GM18498 (cell line): ENCODE results near the gene KRTAP12-3.
"Not testable (repeated sequence)": the region's sequence is repeated elsewhere in the genome, so short reads cannot be mapped to it uniquely, and the experiment has no call there.

Experiments used
- ATAC-seq: cut with Tn5 transposase; IDR thresholded peaks from one replicate; pipeline ENCODE4 v1.9.1; 2021; ENCODE audit warnings: mild to moderate bottlenecking, moderate library complexity; ENCODE audit not compliant: unreplicated experiment

The KRTAP12-3 gene

GRCh38 chr21:44627181-44627822, 30.4 kb upstream of the KRTAP12-3 start:
- ATAC-seq = not testable (repeated sequence)

DNA sequence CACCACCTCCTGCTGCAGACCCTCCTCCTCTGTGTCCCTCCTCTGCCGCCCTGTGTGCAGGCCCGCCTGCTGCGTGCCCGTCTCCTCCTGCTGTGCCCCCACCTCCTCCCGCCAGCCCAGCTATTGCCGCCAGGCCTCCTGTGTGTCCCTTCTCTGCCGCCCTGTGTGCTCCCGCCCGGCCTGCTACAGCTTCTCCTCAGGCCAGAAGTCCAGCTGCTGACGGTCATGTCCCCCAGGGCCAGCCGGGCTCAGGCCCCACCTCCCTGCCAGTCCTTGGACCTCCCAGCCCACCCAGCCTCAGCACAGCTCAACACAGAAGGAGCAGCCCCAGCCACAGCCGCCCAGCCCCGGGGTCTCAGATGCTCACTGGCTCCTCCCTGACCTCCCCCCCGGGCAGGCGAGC, 29.9 kb upstream of the KRTAP12-3 start:
- not testable (repeated sequence) for ATAC-seq

DNA sequence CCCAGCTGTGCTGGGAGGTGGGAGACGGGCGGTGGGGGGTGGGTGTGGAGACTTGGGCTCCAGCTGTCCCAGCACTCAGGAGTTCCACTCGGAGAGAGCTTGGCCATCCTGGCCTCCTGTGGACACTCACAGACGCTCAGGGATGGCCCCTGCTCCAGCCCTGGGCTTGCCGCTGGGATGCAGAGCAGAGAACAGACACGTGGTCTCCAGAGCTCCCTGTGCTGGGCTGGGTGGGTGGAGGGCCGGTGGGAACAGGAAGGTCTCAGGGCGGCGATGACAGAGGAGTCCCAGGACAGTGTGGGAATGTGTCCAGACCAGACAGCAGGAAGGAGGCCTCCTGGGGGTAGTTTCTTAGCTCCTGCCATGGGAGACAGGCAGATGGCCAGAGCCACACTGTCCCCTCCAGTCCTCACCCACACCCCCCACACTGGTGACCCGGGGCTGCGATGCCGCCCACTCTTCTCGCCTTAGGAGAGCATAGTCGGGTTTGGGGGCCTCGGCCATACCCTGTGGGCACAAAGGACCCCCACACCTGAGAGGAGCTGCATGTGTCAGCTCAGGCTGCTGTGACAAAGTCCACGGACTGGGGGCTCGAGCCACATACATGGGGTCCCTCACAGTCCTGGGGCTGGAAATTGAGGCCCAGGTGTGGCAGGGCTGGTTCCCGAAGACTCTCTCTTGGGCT, 28.9 kb upstream of the KRTAP12-3 start:
- ATAC-seq = no peak

- ATAC-seq = no peak
Observed at GRCh38 chr21:44630440-44630839, 27.3 kb upstream of the KRTAP12-3 start.

GRCh38 chr21:44632067-44632466, 25.7 kb upstream of the KRTAP12-3 start:
- ATAC-seq = no peak

DNA sequence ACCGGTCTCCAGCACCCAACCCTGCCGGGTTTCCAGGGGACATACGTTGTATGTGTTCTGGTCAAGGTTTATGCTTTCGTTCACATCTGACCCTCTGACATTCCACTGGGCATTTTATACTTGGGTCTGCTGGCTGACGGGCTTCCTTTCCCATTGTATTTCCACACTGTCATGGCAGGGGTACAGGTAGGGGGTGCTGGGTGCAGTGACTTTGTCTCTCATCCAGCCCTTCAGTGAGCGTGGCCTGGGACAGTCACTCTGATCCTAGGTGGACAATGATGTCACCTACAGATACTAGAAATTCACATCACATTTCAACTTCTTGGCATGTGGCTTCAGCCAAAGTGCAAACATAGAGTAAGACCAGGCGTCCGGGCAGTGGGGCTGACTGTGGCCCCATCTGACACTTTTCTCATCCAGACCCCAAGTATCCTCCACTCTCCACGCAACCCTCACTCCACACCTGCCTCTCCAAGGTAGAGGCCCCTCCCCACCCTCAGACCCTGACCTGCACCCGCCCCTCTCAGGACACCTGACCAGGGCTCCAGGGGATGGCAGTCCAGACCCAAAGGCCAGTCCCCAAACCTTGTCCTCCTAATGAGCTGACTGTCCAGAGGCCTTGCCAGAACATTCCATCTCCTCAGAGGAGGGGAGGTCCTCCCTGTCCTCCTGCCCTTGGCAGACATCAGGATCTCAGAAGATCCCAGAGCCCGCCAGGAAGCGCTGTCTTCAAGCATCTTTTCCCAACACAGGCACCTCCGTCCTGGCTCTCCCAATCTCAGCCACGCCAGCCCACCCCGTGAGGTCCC, 21.3 kb upstream of the KRTAP12-3 start:
- no peak for ATAC-seq

- ATAC-seq = no peak
Observed at GRCh38 chr21:44637018-44637850, 20.5 kb upstream of the KRTAP12-3 start, which contains the start of gene KRTAP10-10. Gene KRTAP10-10, plus strand, starts transcription at chr21:44637356. Its CDS starts 62 bp downstream, at chr21:44637418.

DNA sequence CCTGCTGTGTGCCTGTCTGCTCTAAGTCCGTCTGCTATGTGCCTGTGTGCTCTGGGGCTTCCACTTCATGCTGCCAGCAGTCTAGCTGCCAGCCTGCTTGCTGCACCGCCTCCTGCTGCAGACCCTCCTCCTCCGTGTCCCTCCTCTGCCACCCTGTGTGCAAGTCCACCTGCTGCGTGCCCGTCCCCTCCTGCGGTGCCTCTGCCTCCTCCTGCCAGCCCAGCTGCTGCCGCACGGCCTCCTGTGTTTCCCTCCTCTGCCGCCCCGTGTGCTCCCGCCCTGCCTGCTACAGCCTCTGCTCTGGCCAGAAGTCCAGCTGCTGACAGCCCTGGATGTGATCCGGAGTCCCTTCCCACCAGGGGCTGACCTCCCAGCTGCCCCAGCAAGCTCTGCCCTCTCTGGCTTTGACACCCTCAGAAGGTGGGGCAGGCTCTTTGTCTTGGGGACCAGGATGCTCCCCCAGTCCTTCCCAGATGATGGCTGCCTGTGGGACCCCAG, 19.8 kb upstream of the KRTAP12-3 start:
- not testable (repeated sequence) for ATAC-seq

GRCh38 chr21:44638506-44639330, 19.0 kb upstream of the KRTAP12-3 start:
- ATAC-seq = not testable (repeated sequence)

DNA sequence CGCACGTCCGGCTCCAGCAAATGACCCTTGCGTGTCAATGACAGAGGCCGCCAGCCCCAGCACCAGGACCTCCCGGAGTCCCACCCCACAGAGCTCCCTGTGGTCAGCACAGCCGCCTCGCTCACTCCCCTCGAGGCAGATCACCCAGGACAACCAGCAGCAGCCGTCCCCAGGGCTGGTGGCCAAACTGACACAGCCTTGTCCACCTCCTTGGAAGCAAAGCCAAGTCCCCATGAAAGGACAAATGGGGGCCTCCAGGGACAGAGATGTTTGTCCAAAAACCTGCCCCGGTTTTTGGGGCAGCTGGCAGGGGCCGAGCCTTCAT, 18.4 kb upstream of the KRTAP12-3 start:
- no peak for ATAC-seq

- ATAC-seq = no peak
Observed at GRCh38 chr21:44640761-44641160, 17.0 kb upstream of the KRTAP12-3 start.

DNA sequence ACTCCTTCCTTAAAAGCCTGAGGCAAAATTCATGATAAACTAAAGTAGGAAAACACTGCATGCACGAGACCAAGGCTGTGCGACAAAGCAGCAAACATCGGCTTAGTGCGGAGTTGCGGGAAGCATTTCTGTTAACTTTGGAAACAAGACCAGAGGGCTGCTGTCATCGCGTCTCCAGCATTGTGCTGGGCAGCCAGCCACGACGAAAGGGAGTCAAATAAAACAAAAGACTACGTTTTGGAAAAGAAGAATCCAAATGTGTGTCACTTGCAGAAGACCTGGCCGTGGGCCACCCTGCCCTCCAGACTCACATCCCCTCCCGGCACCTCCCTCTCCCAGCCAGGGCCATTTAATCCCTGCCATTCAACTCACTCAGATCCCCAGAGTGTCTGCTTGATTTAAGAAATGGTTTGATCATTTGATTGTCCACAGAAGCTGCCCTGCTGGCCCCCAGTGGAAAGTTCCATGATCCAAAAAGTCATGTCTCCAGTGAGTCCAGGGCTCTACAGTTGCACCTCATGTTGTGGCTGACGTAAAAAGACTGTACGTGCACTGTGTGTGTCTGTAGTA, 13.9 kb upstream of the KRTAP12-3 start:
- no peak for ATAC-seq

DNA sequence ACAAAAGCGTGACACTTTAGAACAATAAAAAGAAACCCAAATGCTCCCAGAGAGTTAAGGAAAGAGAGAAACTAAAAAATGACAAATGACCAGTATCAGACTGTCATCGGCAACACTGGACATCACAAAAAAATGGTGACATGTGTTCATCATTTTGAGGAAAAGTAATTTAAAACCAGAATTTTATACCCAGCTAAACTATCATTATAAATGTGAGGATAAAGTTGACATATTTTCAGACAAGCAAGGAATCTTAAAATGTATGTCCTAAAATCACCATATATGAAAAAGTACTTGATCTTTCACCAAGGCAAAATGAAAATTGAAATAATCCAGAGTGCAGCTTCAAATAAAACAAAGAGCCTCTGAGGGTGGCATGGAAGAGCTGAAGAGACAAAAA, 12.9 kb upstream of the KRTAP12-3 start:
- ATAC-seq = no peak

DNA sequence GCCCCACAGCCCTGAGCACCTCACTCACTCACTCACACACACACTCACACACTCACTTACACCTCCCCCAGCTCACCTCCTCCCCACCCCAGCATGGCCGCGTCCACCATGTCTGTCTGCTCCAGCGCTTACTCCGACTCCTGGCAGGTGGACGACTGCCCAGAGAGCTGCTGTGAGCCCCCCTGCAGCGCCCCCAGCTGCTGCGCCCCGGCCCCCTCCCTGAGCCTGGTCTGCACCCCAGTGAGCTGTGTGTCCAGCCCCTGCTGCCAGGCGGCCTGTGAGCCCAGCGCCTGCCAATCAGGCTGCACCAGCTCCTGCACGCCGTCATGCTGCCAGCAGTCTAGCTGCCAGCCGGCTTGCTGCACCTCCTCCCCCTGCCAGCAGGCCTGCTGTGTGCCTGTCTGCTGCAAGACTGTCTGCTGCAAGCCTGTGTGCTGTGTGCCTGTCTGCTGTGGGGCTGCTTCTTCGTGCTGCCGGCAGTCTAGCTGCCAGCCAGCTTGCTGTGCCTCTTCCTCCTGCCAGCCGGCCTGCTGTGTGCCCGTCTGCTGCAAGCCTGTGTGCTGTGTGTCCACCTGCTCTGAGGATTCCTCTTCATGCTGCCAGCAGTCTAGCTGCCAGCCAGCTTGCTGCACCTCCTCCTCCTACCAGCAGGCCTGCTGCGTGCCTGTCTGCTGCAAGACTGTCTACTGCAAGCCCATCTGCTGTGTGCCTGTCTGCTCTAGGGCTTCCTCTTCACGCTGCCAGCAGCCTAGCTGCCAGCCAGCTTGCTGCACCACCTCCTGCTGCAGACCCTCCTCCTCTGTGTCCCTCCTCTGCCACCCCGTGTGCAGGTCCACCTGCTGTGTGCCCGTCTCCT, 11.1 kb upstream of the KRTAP12-3 start, which contains the start of gene KRTAP10-11:
KRTAP10-11 (plus strand) TSS at position 49 of the 856 bp plus-strand sequence; CDS start at position 94, 45 bp downstream.
- ATAC-seq = not testable (repeated sequence)

GRCh38 chr21:44647222-44647552, 10.5 kb upstream of the KRTAP12-3 start:
- ATAC-seq = no peak

GRCh38 chr21:44648557-44649311, 9.0 kb upstream of the KRTAP12-3 start:
- ATAC-seq = no peak

- no peak for ATAC-seq
Observed at GRCh38 chr21:44649521-44650100, 8.1 kb upstream of the KRTAP12-3 start.
